GM19328 (cell line): ENCODE measurements around the gene TH.

Experiments used
- ATAC-seq: cut with Tn5 transposase; IDR thresholded peaks from one replicate; pipeline ENCODE4 v1.9.1; 2021; ENCODE audit warnings: mild to moderate bottlenecking, moderate library complexity; ENCODE audit not compliant: unreplicated experiment

Gene TH

GRCh38 chr11:2163428-2163978 is 8.1 kb downstream of the TH start:
- no peak for ATAC-seq

DNA sequence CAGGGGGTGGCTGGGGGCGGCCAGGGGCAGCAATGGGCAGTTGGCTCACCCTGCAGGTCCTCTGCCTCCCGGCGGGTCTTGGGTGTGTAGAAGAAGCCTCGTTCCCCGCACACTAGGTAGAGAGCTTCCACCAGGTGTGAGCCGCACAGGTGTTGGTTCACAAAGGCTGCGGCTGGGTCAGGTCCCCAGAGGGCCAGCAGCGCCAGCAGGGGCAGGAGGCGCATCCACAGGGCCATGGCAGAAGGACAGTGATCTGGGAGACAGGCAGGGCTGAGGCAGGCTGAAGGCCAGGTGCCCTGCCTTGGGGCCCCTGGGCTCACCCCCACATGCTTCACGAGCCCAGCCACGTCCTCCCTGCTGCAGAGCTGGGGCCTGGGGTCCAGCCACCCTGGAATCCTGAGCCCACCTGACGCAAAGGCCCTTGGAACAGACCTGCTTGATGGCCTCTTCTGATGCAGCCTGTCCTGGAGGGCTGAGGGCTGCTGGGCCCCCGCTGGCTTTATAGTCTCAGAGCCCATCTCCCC is 10.8 kb downstream of the TH start, which contains the start of gene INS:
INS (minus strand) TSS at position 474 of the 524 bp plus-strand sequence; CDS start at position 236, 238 bp downstream.
- ATAC-seq = no peak

GRCh38 chr11:2159536-2160413 is 11.8 kb downstream of the TH start:
- ATAC-seq = no peak

DNA sequence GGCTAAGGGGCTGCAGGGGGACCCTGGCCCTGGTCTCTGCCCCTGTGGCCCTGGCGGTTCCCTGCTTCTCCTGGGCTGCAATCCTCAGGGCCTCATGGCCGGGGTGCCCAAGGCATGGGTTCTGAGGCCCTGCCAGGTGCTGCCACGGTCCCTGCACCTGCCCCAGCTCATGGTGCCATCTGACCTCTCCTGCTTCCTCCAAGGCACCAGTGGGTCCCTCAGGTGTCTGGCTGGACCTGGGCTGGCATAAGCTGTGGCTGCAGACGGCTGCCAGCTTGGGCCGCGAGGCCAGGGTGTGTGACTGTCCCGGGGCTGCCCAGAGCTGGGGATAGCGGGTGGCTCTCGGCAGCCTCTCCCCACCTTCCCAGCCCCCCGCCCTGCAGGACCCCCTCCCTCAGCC is 12.6 kb downstream of the TH start:
- ATAC-seq = no peak

- ATAC-seq = no peak
Measured at GRCh38 chr11:2158296-2158737, 13.3 kb downstream of the TH start.

GRCh38 chr11:2157294-2158040 is 14.1 kb downstream of the TH start:
- ATAC-seq = no peak

DNA sequence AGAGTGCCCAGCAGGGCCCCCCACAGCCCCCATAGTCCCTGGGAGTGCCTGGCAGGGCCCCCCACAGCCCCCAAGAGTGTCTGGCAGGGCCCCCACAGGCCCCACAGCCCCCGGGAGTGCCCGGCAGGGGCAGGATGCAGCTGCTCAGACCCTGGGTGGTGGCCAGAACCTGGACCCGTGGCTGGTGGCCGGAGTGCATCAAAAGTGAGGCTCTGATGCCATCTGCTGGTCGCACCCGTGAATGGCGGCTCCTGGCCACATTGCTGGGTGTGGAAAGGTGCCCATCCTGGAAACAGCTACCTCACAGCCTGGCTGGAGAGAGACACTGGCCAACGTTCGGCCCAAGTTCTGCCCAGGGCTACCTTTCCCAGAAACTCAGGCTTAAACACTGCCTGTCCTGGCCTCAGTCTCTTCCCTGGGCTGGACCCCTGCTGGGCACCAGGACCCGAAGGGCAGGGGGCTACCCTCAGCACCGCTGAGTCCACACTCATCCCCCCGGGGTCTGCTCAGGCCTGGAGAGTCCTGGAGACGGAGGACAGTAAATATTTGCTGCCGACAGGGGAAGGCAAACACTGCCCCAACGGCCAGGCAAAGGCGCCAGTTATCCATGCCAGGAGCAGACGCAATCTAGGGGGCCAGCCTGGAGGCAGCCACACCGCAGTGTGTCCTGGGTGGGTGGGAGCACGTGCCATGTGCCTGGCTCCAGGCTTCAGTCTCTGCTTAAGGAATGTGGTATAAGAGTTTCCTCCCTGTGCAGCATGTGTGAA is 15.0 kb downstream of the TH start:
- ATAC-seq = no peak

DNA sequence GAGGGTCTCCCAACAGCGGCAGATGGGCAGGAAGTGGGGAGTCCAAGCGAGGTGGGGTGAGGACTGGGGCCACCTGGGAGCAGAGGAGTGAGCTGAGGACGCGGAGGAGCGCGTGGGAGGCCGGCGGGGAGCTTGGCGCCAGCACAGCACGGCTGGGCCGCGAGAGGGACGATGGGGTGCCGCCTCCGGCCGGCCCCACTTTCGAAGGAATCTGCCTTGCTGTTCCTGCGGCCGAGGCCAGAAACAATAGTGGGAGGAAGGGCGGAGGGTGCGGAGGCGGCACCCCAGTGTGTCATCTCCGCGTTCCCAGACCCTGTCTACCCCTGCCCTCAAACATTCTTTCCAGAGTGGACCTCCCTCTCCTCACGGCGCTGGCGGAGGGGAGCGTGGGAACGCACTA is 16.1 kb downstream of the TH start:
- ATAC-seq = no peak

- ATAC-seq = no peak
Measured at GRCh38 chr11:2154889-2155288, 16.7 kb downstream of the TH start.

GRCh38 chr11:2154195-2154585 is 17.4 kb downstream of the TH start:
- ATAC-seq = no peak

- ATAC-seq = no peak
Measured at GRCh38 chr11:2153581-2154194, 17.9 kb downstream of the TH start.

DNA sequence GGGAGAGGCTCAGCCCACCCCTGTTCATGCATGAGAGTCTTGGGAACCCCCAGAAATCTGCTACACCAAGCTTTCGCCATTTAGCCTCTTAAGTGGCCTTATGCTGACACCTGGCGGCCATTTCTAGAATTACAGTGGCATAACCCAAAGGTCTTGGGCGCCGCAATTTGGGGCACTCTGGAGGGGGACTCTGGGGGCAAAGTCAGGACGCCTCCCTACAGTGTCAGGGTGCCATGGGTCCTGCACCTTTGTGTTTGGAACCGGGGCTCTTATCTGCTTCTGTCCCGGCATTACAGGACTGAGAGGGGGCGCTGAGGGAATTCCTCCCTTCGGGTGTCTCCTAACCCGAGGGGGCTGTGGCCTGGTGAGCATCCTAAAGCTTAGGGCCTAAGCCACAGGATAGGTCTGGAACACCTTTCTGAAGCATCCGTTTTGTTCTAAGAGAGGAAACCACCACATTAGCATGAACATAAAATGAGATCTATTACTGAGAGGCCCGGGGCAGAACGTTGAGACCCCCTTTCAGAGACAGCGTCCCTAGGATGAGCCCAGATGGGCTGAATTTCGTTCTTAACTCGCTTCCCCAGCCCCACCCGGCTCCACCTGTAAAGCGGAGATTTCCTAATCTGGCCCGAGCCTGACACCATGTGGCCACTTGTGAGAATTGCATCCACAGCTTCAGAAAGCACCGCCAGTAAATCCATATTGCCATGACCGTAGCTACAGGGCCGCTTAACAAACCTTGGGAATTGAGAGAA is 19.9 kb downstream of the TH start:
- ATAC-seq = no peak

- no peak for ATAC-seq
Measured at GRCh38 chr11:2149864-2150847, 21.5 kb downstream of the TH start.

GRCh38 chr11:2149460-2149859 is 22.2 kb downstream of the TH start:
- ATAC-seq = no peak

DNA sequence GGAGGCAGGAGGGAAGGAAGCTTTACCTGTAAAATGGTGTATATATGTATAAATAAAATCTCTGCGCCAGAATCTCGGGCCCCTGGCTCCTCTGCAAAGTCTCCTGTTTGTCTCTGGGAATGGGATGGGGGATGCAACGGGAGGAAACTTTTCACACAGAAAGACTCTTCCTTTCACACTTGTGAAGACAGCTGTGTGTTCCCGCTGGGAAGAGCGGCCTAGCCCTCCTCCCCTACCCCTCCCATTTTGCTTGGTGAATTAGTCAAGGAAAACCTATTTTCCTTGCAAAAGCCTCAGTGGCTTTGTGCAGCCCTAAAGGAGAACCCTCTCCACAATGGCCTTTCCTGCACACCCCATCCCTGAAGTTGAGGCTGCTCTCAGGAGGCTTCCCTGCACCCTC is 23.0 kb downstream of the TH start:
- no peak for ATAC-seq

- ATAC-seq = no peak
Measured at GRCh38 chr11:2147391-2147790, 24.2 kb downstream of the TH start.

- ATAC-seq = no peak
Measured at GRCh38 chr11:2146051-2146450, 25.6 kb downstream of the TH start.

- ATAC-seq = no peak
Measured at GRCh38 chr11:2144544-2145248, 26.9 kb downstream of the TH start.
